Common myeloid progenitor, CD34-positive (primary cell): ENCODE data around the gene SYT12.

Experiments used
- CTCF ChIA-PET: fragments of 350-600 bp; sonication (Branson Sonifier 250); formaldehyde crosslinking; loops from one replicate; lab custom pipeline; 2021; ENCODE audit warnings: antibody characterized with exemption; lab: Charles Lee
- POLR2A ChIA-PET: fragments of 350-600 bp; sonication (Branson Sonifier 250); formaldehyde crosslinking; loops from one replicate; lab custom pipeline; 2021; ENCODE audit warnings: antibody characterized with exemption; lab: Charles Lee
- DNase-seq, 3 donors: peaks; one replicate each; pipeline versions ENCODE4 v3.0.0 to v3.0.0-alpha.2; 2013
- H3K27ac ChIP-seq, 2 experiments: 1 replicate in 1 of 2; 2 replicates in 1 of 2; pipeline ENCODE4 v1.7.0; 2013; ENCODE audit warnings: inconsistent platforms in 2 of 2, low read length in 2 of 2, mild to moderate bottlenecking in 2 of 2, low read depth in 1 of 2, moderate library complexity in 1 of 2; ENCODE audit not compliant: severe bottlenecking in 2 of 2, insufficient read depth in 1 of 2, poor library complexity in 1 of 2
- H3K27me3 ChIP-seq, 5 experiments: replicated peaks in 2 of 5; 1 replicate in 3 of 5; 2 replicates in 2 of 5; pipeline versions ENCODE4 v1.6.1 to v1.7.0; 2013; ENCODE audit warnings: low read length in 4 of 5, mild to moderate bottlenecking in 2 of 5, moderate library complexity in 2 of 5, inconsistent platforms in 1 of 5; ENCODE audit not compliant: insufficient read depth in 5 of 5, control insufficient read depth in 4 of 5
- H3K36me3 ChIP-seq, 4 experiments: 1 replicate in 2 of 4; 2 replicates in 2 of 4; pipeline versions ENCODE4 v1.6.1 to v1.7.0; 2013; ENCODE audit warnings: low read length in 3 of 4, control low read depth in 1 of 4, mild to moderate bottlenecking in 1 of 4; ENCODE audit not compliant: control insufficient read depth in 4 of 4, insufficient read depth in 4 of 4
- H3K4me1 ChIP-seq, 4 experiments: 1 replicate in 3 of 4; 2 replicates in 1 of 4; pipeline versions ENCODE4 v1.6.1 to v1.7.1; 2013; ENCODE audit warnings: low read length in 3 of 4, mild to moderate bottlenecking in 3 of 4, control low read depth in 1 of 4, inconsistent platforms in 1 of 4, moderate library complexity in 1 of 4; ENCODE audit not compliant: control insufficient read depth in 4 of 4, insufficient read depth in 4 of 4; ENCODE audit errors: control extremely low read depth in 1 of 4
- H3K4me3 ChIP-seq, 7 experiments: 1 replicate in 4 of 7; 2 replicates in 3 of 7; pipeline versions ENCODE4 v1.5.1 to v1.7.0; 2013; ENCODE audit warnings: mild to moderate bottlenecking in 7 of 7, low read length in 6 of 7, moderate library complexity in 6 of 7, inconsistent platforms in 2 of 7, low read depth in 2 of 7, control low read depth in 1 of 7; ENCODE audit not compliant: insufficient read depth in 4 of 7, control insufficient read depth in 1 of 7; ENCODE audit errors: extremely low read depth in 1 of 7
- H3K9me3 ChIP-seq, 5 experiments: 1 replicate in 4 of 5; 2 replicates in 1 of 5; pipeline versions ENCODE4 v1.6.1 to v1.7.1; 2013; ENCODE audit warnings: low read length in 4 of 5, mild to moderate bottlenecking in 2 of 5, inconsistent platforms in 1 of 5, low read depth in 1 of 5, moderate library complexity in 1 of 5; ENCODE audit not compliant: control insufficient read depth in 4 of 5, insufficient read depth in 2 of 5; ENCODE audit errors: control extremely low read depth in 1 of 5
- WGBS: methylation state at CpG from one replicate; pipeline ENCODE4 v1.1.5; 2013; ENCODE audit not compliant: insufficient coverage; 5-methylcytosine and 5-hydroxymethylcytosine counted together

The SYT12 gene

GRCh38 chr11:67090717-67091116, 67.8 kb downstream of the SYT12 start:
- Histone ChIP-seq H3K27me3 (no peaks in the 10 kb centered on the region), H3K4me3 (no peak overlapping the region), H3K36me3 (no peaks in the 10 kb centered on the region), H3K4me1 (no peaks in the 10 kb centered on the region), H3K27ac (no peak overlapping the region), H3K9me3 (no peaks in the 10 kb centered on the region)
- POLR2A ChIA-PET, result no interaction called here
- 100% methylated on average over 8 of the region's 8 CpGs for WGBS
- CTCF ChIA-PET, result interaction anchor here (1.2 kb wide), 1 partner anchor 78 kb away, joined by 3 read pairs; no protein-coding TSS in a partner anchor
- DNase-seq, result no peak

DNA sequence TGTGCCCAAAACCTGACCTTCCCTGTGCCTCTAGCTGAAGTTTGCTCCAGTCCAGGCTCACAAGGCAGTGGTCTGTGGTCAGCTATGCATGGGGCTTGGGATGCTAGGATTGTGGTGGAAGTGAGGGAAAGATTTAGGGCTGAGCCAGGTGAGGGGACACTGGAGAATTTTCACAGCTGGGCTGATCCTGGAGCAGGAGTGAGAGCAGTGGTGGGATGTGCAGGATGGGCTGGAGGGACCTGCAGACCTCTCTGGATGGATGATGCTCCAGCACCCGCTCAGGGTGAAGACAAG, 72.2 kb downstream of the SYT12 start:
- POLR2A ChIA-PET, result no interaction called here
- WGBS, result 83% methylated on average over 1 of the region's 1 CpG
- CTCF ChIA-PET, result interaction anchor here (1.1 to 2.8 kb wide), 3 partner anchors 13 to 77 kb away, joined by 3 to 9 read pairs (median 4); no protein-coding TSS in a partner anchor
- H3K4me1 ChIP-seq, result peaks cover 0 to 9% (median 3%) of the 10 kb centered on the region in 4 experiments
- H3K36me3 ChIP-seq, result no peaks in the 10 kb centered on the region
- H3K27ac ChIP-seq, result no peak overlapping the region
- no peaks in the 10 kb centered on the region for H3K27me3 ChIP-seq
- DNase-seq, result no peak
- no peak overlapping the region for H3K4me3 ChIP-seq
- H3K9me3 ChIP-seq, result no peaks in the 10 kb centered on the region

- Histone ChIP-seq H3K4me3 (no peak overlapping the region), H3K27me3 (no peaks in the 10 kb centered on the region), H3K27ac (no peak overlapping the region), H3K36me3 (no peaks in the 10 kb centered on the region), H3K9me3 (no peaks in the 10 kb centered on the region), H3K4me1 (peaks cover 0 to 20% (median 7%) of the 10 kb centered on the region in 4 experiments)
- POLR2A ChIA-PET, result no interaction called here
- WGBS, result 85% methylated on average over 6 of the region's 6 CpGs
- no peak for DNase-seq
- CTCF ChIA-PET, result interaction anchor here (1.2 kb wide), 1 partner anchor 16 kb away, joined by 4 read pairs; no protein-coding TSS in a partner anchor
Observed at GRCh38 chr11:67098799-67099429, 76.0 kb downstream of the SYT12 start.

GRCh38 chr11:67099831-67100324, 76.9 kb downstream of the SYT12 start:
- CTCF ChIA-PET, result interaction anchor here (1.2 kb wide), 1 partner anchor 17 kb away, joined by 4 read pairs; no protein-coding TSS in a partner anchor

More at GRCh38 chr11:67099831-67100324, 76.9 kb downstream of the SYT12 start:
- WGBS, result 95% methylated on average over 4 of the region's 6 CpGs
- no peaks in the 10 kb centered on the region for H3K36me3 ChIP-seq
- POLR2A ChIA-PET, result interaction anchor here (0.6 kb wide), 1 partner anchor 97 kb away, joined by 4 read pairs; no protein-coding TSS in a partner anchor
- H3K27me3 ChIP-seq, result no peaks in the 10 kb centered on the region
- DNase-seq, result no peak
- peaks cover 0 to 21% (median 7%) of the 10 kb centered on the region in 4 experiments for H3K4me1 ChIP-seq
- H3K4me3 ChIP-seq, result no peak overlapping the region
- H3K27ac ChIP-seq, result no peak overlapping the region
- no peaks in the 10 kb centered on the region for H3K9me3 ChIP-seq
